CD4-positive, alpha-beta T cell treated with Interleukin-21 for 1 hour (primary cell): ENCODE measurements around the gene KLHL34.

Experiments used
- DNase-seq: peaks from one replicate; pipeline ENCODE4 v3.0.0-alpha.2; 2020

KLHL34 gene

DNA sequence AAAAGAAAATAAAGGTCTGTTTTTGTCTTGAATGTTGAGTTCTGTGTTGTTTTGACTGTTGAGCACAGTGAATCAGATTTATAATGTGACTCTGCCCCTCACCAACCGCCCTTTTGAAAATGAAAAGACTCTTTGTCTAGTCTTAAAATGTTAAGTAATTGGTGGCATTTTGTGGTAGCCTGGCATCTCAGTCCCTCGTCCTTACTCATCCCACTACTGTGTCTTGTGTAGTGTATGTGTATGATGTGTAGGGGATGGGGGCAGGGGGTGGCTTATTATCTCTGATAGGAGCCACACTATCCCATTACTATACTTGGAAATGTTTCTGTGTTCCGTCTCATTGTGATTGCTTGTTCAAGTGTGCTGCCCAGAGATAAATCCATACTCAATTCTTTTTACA lies 12.2 kb downstream of the KLHL34 start:
- DNase-seq, result no peak

- DNase-seq, result no peak
Observed at GRCh38 chrX:21645431-21645830, 12.7 kb downstream of the KLHL34 start.

DNA sequence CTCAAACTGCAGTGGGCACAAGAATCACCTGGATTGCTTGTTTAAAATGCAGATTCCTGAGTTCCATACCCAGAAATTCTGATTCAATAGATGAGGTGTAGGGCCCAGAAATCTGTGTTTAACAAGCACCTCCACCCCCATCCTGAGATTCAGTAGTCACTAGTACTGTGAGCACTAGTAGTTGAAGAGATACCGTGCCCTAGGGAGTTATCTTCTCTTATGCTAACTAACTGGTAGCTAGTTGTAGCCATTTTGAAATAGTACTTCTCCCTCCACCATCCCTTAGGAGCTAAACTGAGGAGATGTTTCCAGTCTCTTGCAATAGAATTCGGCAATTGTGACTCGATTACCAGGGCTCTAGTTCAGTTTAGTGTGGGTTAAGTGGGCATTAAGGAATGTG lies 18.4 kb downstream of the KLHL34 start:
- DNase-seq, result no peak

DNA sequence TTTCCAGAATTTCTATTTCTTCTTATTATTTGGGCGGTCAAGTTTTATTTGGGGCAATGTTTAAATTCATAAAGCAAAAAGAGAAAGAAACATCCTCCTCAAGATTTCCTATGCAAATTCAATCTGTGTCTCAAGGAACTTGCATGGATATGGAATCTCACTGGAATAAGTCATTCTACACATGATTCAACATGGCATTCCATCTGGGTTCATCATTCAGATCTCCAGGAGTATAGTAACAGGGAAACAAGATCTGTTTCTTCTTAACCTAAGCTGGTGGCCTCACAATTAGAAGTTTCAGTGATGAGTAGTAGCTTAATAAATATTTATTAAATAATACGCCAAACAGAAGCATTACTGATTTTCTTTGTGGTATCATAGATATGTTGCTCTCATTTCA lies 19.8 kb downstream of the KLHL34 start:
- no peak for DNase-seq

- no peak for DNase-seq
Observed at GRCh38 chrX:21632027-21632426, 26.1 kb downstream of the KLHL34 start.

DNA sequence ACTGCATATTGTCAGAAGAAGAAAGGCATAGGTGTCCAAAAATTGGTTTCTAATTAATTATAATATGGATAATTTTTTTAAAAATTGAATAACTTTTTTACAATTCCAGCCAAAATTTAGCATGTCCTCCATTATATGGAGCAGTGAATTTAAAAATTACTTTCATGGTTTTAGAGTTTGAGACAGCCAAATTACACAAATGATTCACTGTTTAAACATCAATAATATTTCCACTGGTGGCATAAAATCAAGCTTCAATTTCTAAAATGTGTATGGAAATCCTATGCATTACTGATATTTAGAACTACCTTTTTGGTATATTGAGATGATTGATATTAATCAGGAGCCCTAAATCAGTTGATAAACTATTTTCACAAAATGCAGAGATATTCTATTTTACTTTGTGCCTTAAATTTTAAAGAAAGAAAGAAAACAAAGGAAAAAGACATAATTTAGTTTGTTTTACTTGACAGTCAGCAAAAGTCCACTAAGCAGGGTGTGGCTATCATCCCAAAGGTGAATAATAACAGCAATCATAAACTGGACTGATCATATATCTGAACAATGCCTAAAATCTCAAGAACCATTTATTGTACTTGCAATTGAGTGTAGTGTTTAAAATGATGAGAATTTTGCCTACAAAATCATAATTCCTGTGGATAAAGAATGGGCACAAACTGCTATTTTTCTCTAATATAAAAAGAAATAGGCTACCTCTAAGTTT lies 34.2 kb downstream of the KLHL34 start:
- DNase-seq, result no peak

GRCh38 chrX:21620234-21620633 lies 37.9 kb downstream of the KLHL34 start:
- no peak for DNase-seq

DNA sequence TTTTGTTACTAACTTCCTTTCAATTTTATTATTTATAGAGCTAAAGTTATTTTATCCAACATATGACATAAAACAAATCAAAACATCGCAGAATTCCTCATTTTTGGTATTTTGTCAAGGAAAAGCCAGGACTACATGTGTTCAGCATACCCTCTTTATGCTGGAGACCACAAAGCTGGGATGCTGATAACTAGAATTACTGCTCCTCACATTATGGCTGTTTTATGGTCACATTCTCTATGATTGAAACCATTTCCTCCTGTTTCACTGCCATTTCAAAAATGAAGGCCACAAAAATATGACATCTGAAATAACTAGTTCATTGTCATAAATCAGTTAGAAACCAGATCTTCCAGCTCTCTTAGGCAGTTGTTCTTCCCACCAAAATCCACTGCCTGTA lies 41.7 kb downstream of the KLHL34 start:
- no peak for DNase-seq

GRCh38 chrX:21612154-21612553 lies 46.0 kb downstream of the KLHL34 start:
- no peak for DNase-seq

DNA sequence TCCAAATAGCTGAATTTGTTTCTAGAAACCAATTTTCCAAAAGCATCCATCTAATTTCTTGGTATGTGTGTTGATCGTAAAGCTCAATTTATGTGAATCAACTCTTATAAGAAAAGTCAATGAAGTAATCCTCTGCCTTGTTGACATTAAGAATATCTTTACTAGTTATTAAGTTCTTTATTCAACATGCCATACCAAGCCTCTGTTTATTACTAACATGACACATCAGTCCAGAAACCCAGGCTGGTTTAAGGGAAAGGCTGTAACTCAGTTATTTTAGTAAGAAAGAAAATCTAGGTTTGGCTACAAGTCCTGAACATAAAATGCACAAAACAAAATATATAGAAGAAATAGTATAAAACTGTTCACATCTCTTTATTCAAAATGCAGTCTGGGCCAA lies 48.0 kb downstream of the KLHL34 start:
- DNase-seq, result no peak

- no peak for DNase-seq
Observed at GRCh38 chrX:21606002-21606401, 52.1 kb downstream of the KLHL34 start.
